Stimulated activated CD8-positive, alpha-beta memory T cell treated with anti-CD3 and anti-CD28 coated beads, Interleukin-7, amount 100 ng/mL, for 4 hours (primary cell): ENCODE data around the gene EIF3J.

ENCODE experiments used
- DNase-seq, 2 donors: peaks; one replicate each; pipeline ENCODE4 v3.0.0-alpha.2; 2020; ENCODE audit warnings: low read depth in 2 of 2

EIF3J gene

GRCh38 chr15:44595246-44595645 lies 58.3 kb downstream of the EIF3J start:
- DNase-seq: no peak

- DNase-seq: no peak
Observed at GRCh38 chr15:44595656-44596510, 58.9 kb downstream of the EIF3J start.

- DNase-seq: no peak
Observed at GRCh38 chr15:44596511-44597010, 59.6 kb downstream of the EIF3J start.

GRCh38 chr15:44598066-44598465 lies 61.1 kb downstream of the EIF3J start:
- no peak for DNase-seq

- no peak for DNase-seq
Observed at GRCh38 chr15:44598892-44599291, 61.9 kb downstream of the EIF3J start.

- no peak for DNase-seq
Observed at GRCh38 chr15:44603126-44603525, 66.2 kb downstream of the EIF3J start.

- no peak for DNase-seq
Observed at GRCh38 chr15:44606740-44607139, 69.8 kb downstream of the EIF3J start.
